SU-DHL-6 (cell line): Measurements from ENCODE around the gene USH1C.

ENCODE experiments used
- H2AFZ ChIP-seq: fragments of 200-600 bp; sonication (generic); 2 replicates; pipeline ENCODE4 v1.6.1; 2014; ENCODE audit warnings: low read depth, mild to moderate bottlenecking, moderate library complexity, mixed read lengths, antibody characterized with exemption, low read length; ENCODE audit not compliant: severe bottlenecking
- H3F3A ChIP-seq: fragments of 200-600 bp; shearing (Covaris generic); 2 replicates; pipeline ENCODE4 v1.6.0; 2016; ENCODE audit warnings: antibody characterized with exemption, mild to moderate bottlenecking; ENCODE audit not compliant: insufficient read depth
- H3K27ac ChIP-seq: fragments of 200-600 bp; sonication (generic); 2 replicates; pipeline ENCODE4 v1.5.1; 2016; ENCODE audit warnings: low read depth, mild to moderate bottlenecking, low read length, moderate library complexity, mixed read lengths
- H3K27me3 ChIP-seq: fragments of 200-600 bp; sonication (generic), shearing (Covaris generic); 2 replicates; pipeline ENCODE4 v1.6.0; 2014; ENCODE audit warnings: mild to moderate bottlenecking, low read length
- H3K36me3 ChIP-seq: fragments of 200-600 bp; sonication (generic); 2 replicates; pipeline ENCODE4 v1.6.1; 2014; ENCODE audit warnings: mild to moderate bottlenecking, low read length, mixed read lengths
- H3K4me2 ChIP-seq: fragments of 300-600, 200-600 bp; shearing (Covaris generic), sonication (generic); 2 replicates; pipeline ENCODE4 v1.6.0; 2014; ENCODE audit warnings: low read length, low read depth, mild to moderate bottlenecking; ENCODE audit not compliant: poor library complexity, severe bottlenecking
- H3K4me3 ChIP-seq: fragments of 200-600 bp; sonication (generic); 2 replicates; pipeline ENCODE4 v1.5.1; 2014; ENCODE audit warnings: antibody characterized with exemption, low read length, mild to moderate bottlenecking, mixed read lengths; ENCODE audit not compliant: insufficient read depth, poor library complexity, severe bottlenecking
- H3K79me2 ChIP-seq: fragments of 200-600 bp; sonication (generic); 2 replicates; pipeline ENCODE4 v1.6.1; 2014; ENCODE audit warnings: mild to moderate bottlenecking, low read length, moderate library complexity; ENCODE audit not compliant: insufficient read depth
- H3K9ac ChIP-seq: fragments of 200-600 bp; sonication (generic); 2 replicates; pipeline ENCODE4 v1.7.0; 2014; ENCODE audit warnings: mild to moderate bottlenecking, low read length
- H3K9me2 ChIP-seq: fragments of 200-600 bp; sonication (generic); replicated peaks from 2 replicates; pipeline ENCODE4 v1.6.1; 2014; ENCODE audit warnings: low read length; ENCODE audit not compliant: insufficient read depth
- H3K9me3 ChIP-seq: fragments of 200-600 bp; sonication (generic); 2 replicates; pipeline ENCODE4 v1.6.1; 2014; ENCODE audit warnings: low read length, mixed read lengths; ENCODE audit not compliant: insufficient read depth
- H4K20me1 ChIP-seq: fragments of 200-600 bp; sonication (generic); 2 replicates; pipeline ENCODE4 v1.6.1; 2014; ENCODE audit warnings: low read depth, mild to moderate bottlenecking, antibody characterized with exemption, low read length, moderate library complexity, mixed read lengths
- EZH2phosphoT487 ChIP-seq: fragments of 200-600 bp; sonication (generic), shearing (Covaris generic); conservative IDR thresholded peaks from 2 replicates; pipeline ENCODE4 v1.6.1; 2018; ENCODE audit warnings: mild to moderate bottlenecking, antibody characterized with exemption, low read length, moderate library complexity, mixed read lengths
- TF ChIP-seq, protein P1 (sequence below): fragments of 200-600 bp; sonication (generic); IDR thresholded peaks from one replicate; pipeline ENCODE4 v1.5.1; 2017; ENCODE audit warnings: antibody characterized with exemption, mild to moderate bottlenecking, low read length, moderate library complexity; ENCODE audit not compliant: insufficient read depth, poor library complexity, severe bottlenecking

Gene USH1C

DNA sequence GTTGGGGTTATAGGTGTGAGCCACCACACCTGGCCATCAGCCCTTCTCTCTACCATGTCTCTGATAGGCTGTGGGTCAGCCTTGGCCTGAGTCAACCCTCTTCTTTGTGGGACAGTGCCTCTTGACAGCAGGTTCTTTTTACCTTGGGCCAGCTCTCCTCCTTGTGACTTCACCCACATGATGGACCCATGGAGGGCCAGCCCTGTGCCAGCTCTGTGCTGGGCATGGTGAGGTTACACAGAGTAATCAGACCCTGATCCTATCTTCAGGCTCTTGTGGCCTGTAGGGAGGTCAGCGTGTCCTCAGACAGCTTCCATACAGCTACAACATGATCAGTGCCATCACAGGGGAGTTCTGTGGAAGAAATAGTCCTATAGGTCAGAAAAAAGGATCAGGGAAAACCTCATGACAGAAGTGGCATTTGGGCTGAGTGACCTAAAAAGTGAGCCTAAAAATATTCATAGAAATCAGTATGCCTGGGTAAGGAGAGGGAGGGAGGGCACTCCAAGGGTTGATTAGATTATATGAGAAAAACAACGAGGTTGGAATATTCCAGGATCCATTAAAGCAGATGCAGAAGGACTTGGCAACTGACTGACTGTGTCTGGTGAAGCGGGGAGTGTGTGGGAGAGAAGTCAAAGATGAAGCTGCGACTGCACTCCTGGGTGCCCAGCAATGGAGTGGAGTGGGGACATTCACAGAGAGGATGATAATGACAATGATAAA, 19.9 kb upstream of the USH1C start:
- Histone ChIP-seq H3K4me2 (no peak overlapping the region), H4K20me1 (no peaks in the 10 kb centered on the region), H3K4me3 (no peak overlapping the region), H2AFZ (no peak overlapping the region), H3K9me3 (no peaks in the 10 kb centered on the region), H3K27ac (no peak overlapping the region), H3K9me2 (no peaks in the 10 kb centered on the region), H3K9ac (no peak overlapping the region), H3K36me3 (no peaks in the 10 kb centered on the region), H3K27me3 (no peaks in the 10 kb centered on the region), H3K79me2 (no peaks in the 10 kb centered on the region), H3F3A (no peaks in the 10 kb centered on the region)
- TF ChIP-seq EZH2phosphoT487: no peak
- TF ChIP-seq, protein P1, sequence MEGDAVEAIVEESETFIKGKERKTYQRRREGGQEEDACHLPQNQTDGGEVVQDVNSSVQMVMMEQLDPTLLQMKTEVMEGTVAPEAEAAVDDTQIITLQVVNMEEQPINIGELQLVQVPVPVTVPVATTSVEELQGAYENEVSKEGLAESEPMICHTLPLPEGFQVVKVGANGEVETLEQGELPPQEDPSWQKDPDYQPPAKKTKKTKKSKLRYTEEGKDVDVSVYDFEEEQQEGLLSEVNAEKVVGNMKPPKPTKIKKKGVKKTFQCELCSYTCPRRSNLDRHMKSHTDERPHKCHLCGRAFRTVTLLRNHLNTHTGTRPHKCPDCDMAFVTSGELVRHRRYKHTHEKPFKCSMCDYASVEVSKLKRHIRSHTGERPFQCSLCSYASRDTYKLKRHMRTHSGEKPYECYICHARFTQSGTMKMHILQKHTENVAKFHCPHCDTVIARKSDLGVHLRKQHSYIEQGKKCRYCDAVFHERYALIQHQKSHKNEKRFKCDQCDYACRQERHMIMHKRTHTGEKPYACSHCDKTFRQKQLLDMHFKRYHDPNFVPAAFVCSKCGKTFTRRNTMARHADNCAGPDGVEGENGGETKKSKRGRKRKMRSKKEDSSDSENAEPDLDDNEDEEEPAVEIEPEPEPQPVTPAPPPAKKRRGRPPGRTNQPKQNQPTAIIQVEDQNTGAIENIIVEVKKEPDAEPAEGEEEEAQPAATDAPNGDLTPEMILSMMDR: no peak

DNA sequence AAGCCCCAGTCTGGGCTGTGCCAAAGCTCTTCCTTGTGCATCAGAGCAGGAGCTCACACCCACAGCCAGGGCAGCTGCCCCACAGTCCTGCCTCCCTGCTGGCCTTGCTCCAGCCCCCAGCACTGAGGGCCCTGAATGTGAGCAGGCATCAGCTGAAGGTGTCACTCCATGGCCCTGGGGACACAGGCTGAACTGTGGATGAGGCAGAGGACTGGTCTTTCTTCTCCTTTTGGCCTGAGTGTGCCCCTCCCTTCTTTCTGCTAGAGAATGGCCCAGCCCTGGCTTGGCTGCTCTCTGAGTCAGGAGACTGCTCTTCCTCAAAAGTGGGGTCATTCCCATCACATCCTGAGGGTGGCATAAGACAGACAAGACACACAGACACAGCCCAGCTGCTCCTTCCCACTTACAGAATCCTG, 19.0 kb upstream of the USH1C start:
- no peak for TF ChIP-seq EZH2phosphoT487
- TF ChIP-seq, protein P1: no peak
- no peaks in the 10 kb centered on the region for H3K27me3 ChIP-seq
- no peaks in the 10 kb centered on the region for H4K20me1 ChIP-seq
- H3F3A ChIP-seq: no peaks in the 10 kb centered on the region
- H3K36me3 ChIP-seq: no peaks in the 10 kb centered on the region
- no peaks in the 10 kb centered on the region for H3K9me2 ChIP-seq
- no peak overlapping the region for H3K9ac ChIP-seq
- no peaks in the 10 kb centered on the region for H3K9me3 ChIP-seq
- no peaks in the 10 kb centered on the region for H3K79me2 ChIP-seq
- H2AFZ ChIP-seq: no peak overlapping the region
- H3K4me2 ChIP-seq: no peak overlapping the region
- H3K27ac ChIP-seq: no peak overlapping the region
- no peak overlapping the region for H3K4me3 ChIP-seq

DNA sequence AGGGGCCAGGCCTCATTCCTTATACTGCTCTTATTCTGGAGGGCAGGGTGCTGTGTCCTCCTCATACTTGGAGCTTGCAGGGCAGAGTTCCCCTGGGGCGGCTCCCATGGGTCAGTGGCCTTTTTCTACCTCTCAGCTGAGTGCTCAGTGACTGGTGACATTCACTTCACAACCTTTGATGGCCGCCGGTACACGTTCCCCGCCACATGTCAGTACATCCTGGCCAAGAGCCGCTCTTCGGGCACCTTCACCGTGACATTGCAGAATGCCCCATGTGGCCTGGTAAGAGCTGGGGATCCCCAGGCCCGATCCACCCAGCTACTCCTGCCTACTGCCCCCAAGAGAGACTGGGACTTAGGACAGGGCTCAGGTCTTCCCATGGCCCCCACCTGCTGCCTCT, 17.3 kb upstream of the USH1C start:
- TF ChIP-seq, protein P1: no peak
- no peak for TF ChIP-seq EZH2phosphoT487
- Histone ChIP-seq H3K79me2 (no peaks in the 10 kb centered on the region), H3K9me3 (no peaks in the 10 kb centered on the region), H3K4me2 (no peak overlapping the region), H3K27ac (no peak overlapping the region), H3K36me3 (no peaks in the 10 kb centered on the region), H3K9me2 (no peaks in the 10 kb centered on the region), H2AFZ (no peak overlapping the region), H3K4me3 (no peak overlapping the region), H3F3A (no peaks in the 10 kb centered on the region), H3K27me3 (no peaks in the 10 kb centered on the region), H4K20me1 (no peaks in the 10 kb centered on the region), H3K9ac (no peak overlapping the region)
